H1 (cell line): ENCODE measurements around the gene PDE4D. TPM values are rescaled to one million over a fixed set of nuclear protein-coding genes. Genes with fewer than 3 reads are reported as not detected.

Experiments
- CTCF ChIA-PET: fragments of 300-600 bp; sonication (Branson Sonifier 250); formaldehyde crosslinking; loops from one replicate; lab custom pipeline; 2021; ENCODE audit not compliant: partially characterized antibody; lab: Charles Lee
- POLR2A ChIA-PET: fragments of 300-600 bp; sonication (Branson Sonifier 250); formaldehyde crosslinking; loops from one replicate; lab custom pipeline; 2021; ENCODE audit warnings: inconsistent platforms; ENCODE audit not compliant: partially characterized antibody; lab: Charles Lee
- DNase-seq, 2 experiments: peaks; one replicate each; pipeline versions ENCODE4 v3.0.0 to v3.0.0-alpha.2; 2010 to 2022; ENCODE audit warnings: low spot score in 2 of 2, low read depth in 1 of 2, mixed read lengths in 1 of 2
- FAIRE-seq: peaks from 2 replicates; lab custom pipeline; 2011; peaks lifted over from hg19 to GRCh38; lab: Jason Lieb, UNC
- H2AFZ ChIP-seq: 2 replicates; pipeline ENCODE4 v1.8.1; 2012; ENCODE audit warnings: low read length, inconsistent platforms
- H2AK5ac ChIP-seq: 2 replicates; pipeline ENCODE4 v1.6.1; 2013; ENCODE audit warnings: low read depth, low read length
- H2BK120ac ChIP-seq: replicated peaks from 2 replicates; pipeline ENCODE3; 2013; ENCODE audit warnings: low read depth, low read length, inconsistent platforms
- H2BK12ac ChIP-seq: 2 replicates; pipeline ENCODE4 v1.6.1; 2013; ENCODE audit warnings: low read depth, low read length
- H2BK15ac ChIP-seq: 2 replicates; pipeline ENCODE4 v1.6.1; 2013; ENCODE audit warnings: low read length
- H2BK20ac ChIP-seq: 2 replicates; pipeline ENCODE4 v1.6.1; 2013; ENCODE audit warnings: low read length
- H2BK5ac ChIP-seq: 2 replicates; pipeline ENCODE4 v1.6.1; 2013; ENCODE audit warnings: low read depth, low read length
- H3K14ac ChIP-seq: 2 replicates; pipeline ENCODE4 v1.6.1; 2013; ENCODE audit warnings: inconsistent platforms; ENCODE audit not compliant: insufficient read length
- H3K18ac ChIP-seq: 2 replicates; pipeline ENCODE4 v1.6.1; 2013; ENCODE audit warnings: low read length; ENCODE audit errors: extremely low read depth
- H3K23ac ChIP-seq: 2 replicates; pipeline ENCODE4 v1.6.1; 2013; ENCODE audit warnings: inconsistent platforms; ENCODE audit not compliant: insufficient read length
- H3K23me2 ChIP-seq: 2 replicates; pipeline ENCODE4 v1.6.1; 2013; ENCODE audit warnings: low read depth, low read length
- H3K27ac ChIP-seq: 2 replicates; pipeline ENCODE4 v1.6.1; 2011; ENCODE audit warnings: low read depth, low read length, inconsistent platforms
- H3K27me3 ChIP-seq, 4 experiments: replicated peaks in 1 of 4; 1 replicate in 1 of 4; 2 replicates in 3 of 4; pipeline versions ENCODE4 v1.6.1 to v1.8.1; 2011 to 2013; ENCODE audit warnings: low read length in 3 of 4, mild to moderate bottlenecking in 3 of 4, inconsistent platforms in 2 of 4, mixed read lengths in 2 of 4, moderate library complexity in 1 of 4; ENCODE audit not compliant: control insufficient read depth in 3 of 4, insufficient read depth in 3 of 4; ENCODE audit errors: extremely low read depth in 1 of 4
- H3K36me3 ChIP-seq, 4 experiments: 2 replicates each; pipeline versions ENCODE4 v1.6.1 to v1.8.1; 2011 to 2013; ENCODE audit warnings: mild to moderate bottlenecking in 4 of 4, low read length in 3 of 4, moderate library complexity in 2 of 4, control low read depth in 1 of 4, inconsistent platforms in 1 of 4; ENCODE audit not compliant: insufficient read depth in 4 of 4, control insufficient read depth in 2 of 4
- H3K4ac ChIP-seq: replicated peaks from 2 replicates; pipeline ENCODE3; 2013; ENCODE audit warnings: low read length, low read depth, mixed read lengths, inconsistent platforms; ENCODE audit not compliant: insufficient read length
- H3K4me1 ChIP-seq, 4 experiments: replicated peaks in 1 of 4; 1 replicate in 1 of 4; 2 replicates in 3 of 4; pipeline versions ENCODE4 v1.6.1 to v1.8.1; 2011 to 2013; ENCODE audit warnings: low read length in 3 of 4, inconsistent platforms in 2 of 4, mixed read lengths in 1 of 4; ENCODE audit not compliant: insufficient read depth in 4 of 4, control insufficient read depth in 3 of 4
- H3K4me2 ChIP-seq, 2 experiments: 2 replicates each; pipeline versions ENCODE4 v1.6.1 to v1.8.1; 2011 to 2013; ENCODE audit warnings: low read depth in 2 of 2, low read length in 2 of 2, control low read depth in 1 of 2, inconsistent platforms in 1 of 2, mild to moderate bottlenecking in 1 of 2; ENCODE audit not compliant: insufficient read depth in 1 of 2
- H3K4me3 ChIP-seq, 4 experiments: fragments of 200-600, 300-600 bp in 1 of 4; sonication (generic), shearing (Covaris generic), sonication (Bioruptor Twin) in 1 of 4; 2 replicates each; pipeline versions ENCODE4 v1.5.1 to v1.8.1; 2011 to 2016; ENCODE audit warnings: low read length in 4 of 4, low read depth in 3 of 4, control low read depth in 2 of 4, inconsistent platforms in 2 of 4, mild to moderate bottlenecking in 2 of 4, mixed read lengths in 1 of 4, moderate library complexity in 1 of 4; ENCODE audit not compliant: insufficient read depth in 2 of 4; ENCODE audit errors: extremely low read depth in 1 of 4
- H3K56ac ChIP-seq: replicated peaks from 2 replicates; pipeline ENCODE3; 2013; ENCODE audit warnings: low read depth, mild to moderate bottlenecking, mixed read lengths, low read length, inconsistent platforms; ENCODE audit not compliant: insufficient read length
- H3K79me1 ChIP-seq: 2 replicates; pipeline ENCODE4 v1.6.1; 2013; ENCODE audit warnings: low read depth, low read length, control low read depth
- H3K79me2 ChIP-seq, 2 experiments: 2 replicates each; pipeline versions ENCODE4 v1.6.1 to v1.8.1; 2012 to 2013; ENCODE audit warnings: low read length in 2 of 2, mild to moderate bottlenecking in 2 of 2, inconsistent platforms in 1 of 2; ENCODE audit not compliant: insufficient read depth in 2 of 2, control insufficient read depth in 1 of 2
- H3K9ac ChIP-seq, 4 experiments: replicated peaks in 1 of 4; 1 replicate in 1 of 4; 2 replicates in 3 of 4; pipeline versions ENCODE4 v1.6.1 to v1.8.1; 2011 to 2013; ENCODE audit warnings: low read depth in 3 of 4, low read length in 3 of 4, control low read depth in 2 of 4, mild to moderate bottlenecking in 2 of 4, moderate library complexity in 2 of 4, inconsistent platforms in 1 of 4; ENCODE audit errors: extremely low read depth in 1 of 4
- H3K9me3 ChIP-seq, 2 experiments: 2 replicates each; pipeline versions ENCODE4 v1.6.1 to v1.8.1; 2012 to 2013; ENCODE audit warnings: mild to moderate bottlenecking in 2 of 2, moderate library complexity in 2 of 2, control low read depth in 1 of 2, inconsistent platforms in 1 of 2, low read depth in 1 of 2, low read length in 1 of 2, mixed read lengths in 1 of 2; ENCODE audit not compliant: insufficient read depth in 2 of 2
- H4K20me1 ChIP-seq, 2 experiments: replicated peaks in 1 of 2; 2 replicates each; pipeline versions ENCODE3 to v1.8.1; 2011 to 2013; ENCODE audit warnings: inconsistent platforms in 2 of 2, low read length in 2 of 2, mild to moderate bottlenecking in 1 of 2; ENCODE audit not compliant: insufficient read depth in 2 of 2, control insufficient read depth in 1 of 2
- H4K5ac ChIP-seq: 2 replicates; pipeline ENCODE4 v1.6.1; 2013; ENCODE audit warnings: low read length, low read depth, mixed read lengths, inconsistent platforms; ENCODE audit not compliant: insufficient read length
- H4K8ac ChIP-seq: 2 replicates; pipeline ENCODE4 v1.8.0; 2013; ENCODE audit warnings: mild to moderate bottlenecking, moderate library complexity, low read length, inconsistent platforms; ENCODE audit not compliant: insufficient read depth; ENCODE audit errors: extremely low read depth
- H4K91ac ChIP-seq: replicated peaks from 2 replicates; pipeline ENCODE3; 2013; ENCODE audit warnings: low read length, mixed read lengths, inconsistent platforms; ENCODE audit not compliant: insufficient read length
- BRCA1 ChIP-seq: IDR thresholded peaks from 2 replicates; pipeline ENCODE4 v1.6.1; 2012; ENCODE audit warnings: low read depth, low read length, improper control_type of control experiment
- CBX5 ChIP-seq: fragments of 300-800, 300-1000 bp; sonication (generic); IDR thresholded peaks from 2 replicates; pipeline ENCODE4 v1.7.1; 2016; ENCODE audit warnings: antibody characterized with exemption, low read length, low read depth
- CBX8 ChIP-seq: fragments of 300-800, 300-1000 bp; sonication (generic); IDR thresholded peaks from 2 replicates; pipeline ENCODE4 v1.7.1; 2016; ENCODE audit warnings: low read depth, low read length, borderline replicate concordance
- E2F6 ChIP-seq: IDR thresholded peaks from 2 replicates; pipeline ENCODE4 v1.6.1; 2012; ENCODE audit warnings: inconsistent platforms
- NANOG ChIP-seq: IDR thresholded peaks from 2 replicates; pipeline ENCODE4 v1.6.1; 2011; ENCODE audit warnings: low read length, low read depth, mild to moderate bottlenecking, inconsistent platforms; ENCODE audit not compliant: insufficient read depth, poor library complexity, severe bottlenecking
- SP2 ChIP-seq: IDR thresholded peaks from 2 replicates; pipeline ENCODE4 v1.6.1; 2012; ENCODE audit warnings: mild to moderate bottlenecking, low read length, inconsistent platforms
- TAF1 ChIP-seq: IDR thresholded peaks from 2 replicates; pipeline ENCODE4 v1.6.1; 2011; ENCODE audit warnings: mild to moderate bottlenecking, low read depth, low read length
- TEAD4 ChIP-seq: IDR thresholded peaks from 2 replicates; pipeline ENCODE4 v1.6.1; 2012; ENCODE audit warnings: low read depth, low read length, inconsistent platforms, mixed read lengths
- WGBS, 2 experiments: shearing (Covaris generic) in 1 of 2; methylation state at CpG; one replicate each; pipeline versions ENCODE4 v1.1.6 to v1.1.7; 2013 to 2015; ENCODE audit warnings: low lambda C conversion rate in 2 of 2, mixed read lengths in 2 of 2, inconsistent platforms in 1 of 2, low coverage in 1 of 2, missing lambda C conversion rate in 1 of 2; ENCODE audit not compliant: insufficient replicate concordance in 2 of 2, insufficient coverage in 1 of 2, insufficient read length in 1 of 2; ENCODE audit errors: extremely low coverage in 1 of 2, missing lambda C conversion rate in 1 of 2; 5-methylcytosine and 5-hydroxymethylcytosine counted together
- polyA plus RNA-seq, 7 experiments: library from polyadenylated mRNA; depleted of rRNA in 3 of 7; stranded (reverse) in 5 of 7; unstranded in 2 of 7; fragments of >200 nt in 5 of 7; fragments of 200-250 nt in 2 of 7; gene quantifications; 1 replicate in 5 of 7; 2 replicates in 1 of 7; 4 replicates in 1 of 7; pipeline versions ENCODE4 v1.2.1 to v1.2.3, GENCODE V29; 2011 to 2013; ENCODE audit warnings: missing spikeins in 2 of 7, mixed read lengths in 2 of 7
- total RNA-seq: library from RNA; stranded (reverse); fragmentation: NEBNext Ultra II Directional; extraction: Animal tissue kit (Norgen Biotek cat#: 25700); gene quantifications from 2 replicates; pipeline ENCODE4 v1.2.1, GENCODE V29; 2021
- TF ChIP-seq, protein P1 (sequence below): IDR thresholded peaks from 2 replicates; pipeline ENCODE4 v1.6.1; 2012; ENCODE audit warnings: inconsistent platforms

Gene PDE4D
- total and polyA plus RNA-seq, 2 of the 8 experiments (the other 6 are each of a cell fraction or from before 2014, with no cell fraction given), result 2.3 to 3.7 TPM

- FAIRE-seq (no peak), DNase-seq (no peak)
- Histone ChIP-seq H2AK5ac (no peak overlapping the region), H3K79me1 (no peaks in the 10 kb centered on the region), H3K56ac (no peak overlapping the region), H3K4me1 (peaks cover 3 to 6% (median 4%) of the 10 kb centered on the region in 4 experiments; a peak in 5 of 7 replicates), H3K23ac (no peak overlapping the region), H3K79me2 (no peaks in the 10 kb centered on the region), H3K4me2 (no peak overlapping the region), H4K20me1 (no peaks in the 10 kb centered on the region), H2AFZ (no peak overlapping the region), H3K27me3 (no peaks in the 10 kb centered on the region), H4K5ac (no peak overlapping the region), H3K4me3 (no peak overlapping the region), H3K27ac (no peak overlapping the region), H3K23me2 (no peaks in the 10 kb centered on the region), H2BK20ac (no peak overlapping the region), H3K14ac (no peak overlapping the region), H3K36me3 (no peaks in the 10 kb centered on the region), H3K4ac (no peak overlapping the region), H2BK15ac (no peak overlapping the region), H2BK5ac (no peak overlapping the region), H3K18ac (no peak overlapping the region), H4K91ac (no peak overlapping the region), H2BK12ac (no peak overlapping the region), H4K8ac (no peak overlapping the region), H3K9me3 (no peaks in the 10 kb centered on the region), H3K9ac (no peak overlapping the region), H2BK120ac (no peak overlapping the region)
- ChIA-PET POLR2A (no interaction called here), CTCF (no interaction called here)
- WGBS, 2 experiments, result 92% methylated on average over 3 of the region's 3 CpGs; no CpG with 5 or more reads in 1 of the 2 experiments
- no peak for TF ChIP-seq TEAD4
- TF ChIP-seq TAF1, result no peak
- no peak for TF ChIP-seq CBX8
- TF ChIP-seq CBX5, result no peak
- TF ChIP-seq, protein P1, sequence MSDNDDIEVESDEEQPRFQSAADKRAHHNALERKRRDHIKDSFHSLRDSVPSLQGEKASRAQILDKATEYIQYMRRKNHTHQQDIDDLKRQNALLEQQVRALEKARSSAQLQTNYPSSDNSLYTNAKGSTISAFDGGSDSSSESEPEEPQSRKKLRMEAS, result no peak
- TF ChIP-seq BRCA1, result no peak
- no peak for TF ChIP-seq NANOG
- TF ChIP-seq SP2, result no peak
- no peak for TF ChIP-seq E2F6
Observed at GRCh38 chr5:59312223-59312622, 581.3 kb downstream of the PDE4D start.
